K562 (cell line): ENCODE results near the gene EHD3. TPM values are rescaled to one million over a fixed set of nuclear protein-coding genes. Genes with fewer than 3 reads are reported as not detected.

Experiments
- ATAC-seq: fragments of 200-7000 bp; cut with Tn5 transposase; 3 replicates; pipeline ENCODE4 v1.9.1; 2020; ENCODE audit warnings: moderate library complexity
- BruUV-seq: library from RNA; stranded (reverse); fragments of 400-500 nt; replicated peaks from 2 replicates; lab custom pipeline; 2021; lab: Mats Ljungman, UMichigan
- CTCF ChIA-PET: fragments of 300-600 bp; formaldehyde crosslinking; extraction: SDS; loops from one replicate; lab custom pipeline; 2021; ENCODE audit warnings: low intra/inter-chr PET ratio; lab: Yijun Ruan, JAX
- POLR2A ChIA-PET: fragments of 300-600, 350-650 bp; sonication (Branson Sonifier 250); formaldehyde crosslinking; extraction: SDS; loops from one replicate; lab custom pipeline; 2021; ENCODE audit warnings: antibody characterized with exemption, inconsistent platforms; lab: Yijun Ruan, JAX
- DNase-seq, 4 experiments: peaks; one replicate each; pipeline versions ENCODE4 v3.0.0 to v3.0.0-alpha.2; 2011 to 2018; ENCODE audit warnings: low spot score in 3 of 4, mixed read lengths in 3 of 4; ENCODE audit errors: extremely low read depth in 1 of 4
- FAIRE-seq: peaks from 2 replicates; lab custom pipeline; 2011; peaks lifted over from hg19 to GRCh38; lab: Jason Lieb, UNC
- H2AFZ ChIP-seq: 2 replicates; pipeline ENCODE4 v1.6.0; 2011; ENCODE audit warnings: low read depth, low read length, control low read depth, inconsistent platforms
- H3K27ac ChIP-seq: fragments of 200-600 bp; 3 replicates; pipeline ENCODE4 v1.8.0; 2011; ENCODE audit warnings: low read depth, mild to moderate bottlenecking, control low read depth, inconsistent platforms, low read length, moderate library complexity, mixed read lengths; ENCODE audit errors: extremely low read depth
- H3K27me3 ChIP-seq, 2 experiments: fragments of 300-600 bp in 1 of 2; 2 replicates in 1 of 2; 3 replicates in 1 of 2; pipeline versions ENCODE4 v1.6.0 to v1.8.0; 2011; ENCODE audit warnings: inconsistent platforms in 2 of 2, low read length in 2 of 2, mild to moderate bottlenecking in 1 of 2, mixed read lengths in 1 of 2, moderate library complexity in 1 of 2; ENCODE audit not compliant: control insufficient read depth in 2 of 2, insufficient read depth in 2 of 2
- H3K36me3 ChIP-seq: fragments of 300-600 bp; 3 replicates; pipeline ENCODE4 v1.8.0; 2011; ENCODE audit warnings: mild to moderate bottlenecking, low read length, inconsistent platforms; ENCODE audit not compliant: control insufficient read depth, insufficient read depth
- H3K4me1 ChIP-seq, 2 experiments: fragments of 200-600 bp in 1 of 2; replicated peaks in 1 of 2; 2 replicates in 1 of 2; 3 replicates in 1 of 2; pipeline versions ENCODE4 v1.5.1 to v1.8.0; 2011; ENCODE audit warnings: inconsistent platforms in 2 of 2, low read length in 2 of 2, mild to moderate bottlenecking in 1 of 2, mixed read lengths in 1 of 2, moderate library complexity in 1 of 2; ENCODE audit not compliant: control insufficient read depth in 2 of 2, insufficient read depth in 2 of 2
- H3K4me2 ChIP-seq: 2 replicates; pipeline ENCODE4 v1.6.1; 2011; ENCODE audit warnings: low read length, control low read depth, inconsistent platforms, mixed read lengths; ENCODE audit not compliant: insufficient read depth
- H3K4me3 ChIP-seq: fragments of 200-600 bp; sonication (generic), shearing (Covaris generic); 2 replicates; pipeline ENCODE4 v1.5.1; 2016; ENCODE audit warnings: control low read depth, inconsistent platforms
- H3K79me2 ChIP-seq: fragments of 200-600 bp; 3 replicates; pipeline ENCODE4 v1.8.0; 2011; ENCODE audit warnings: low read length, inconsistent platforms; ENCODE audit not compliant: control insufficient read depth, insufficient read depth
- H3K9ac ChIP-seq, 2 experiments: 2 replicates each; pipeline versions ENCODE4 v1.6.0 to v1.6.1; 2011; ENCODE audit warnings: low read depth in 2 of 2, low read length in 2 of 2, control low read depth in 1 of 2, inconsistent platforms in 1 of 2, mild to moderate bottlenecking in 1 of 2, mixed read lengths in 1 of 2; ENCODE audit not compliant: insufficient read depth in 1 of 2
- H3K9me1 ChIP-seq: one replicate; pipeline ENCODE4 v1.6.0; 2011; ENCODE audit warnings: inconsistent platforms, mild to moderate bottlenecking, low read length, moderate library complexity; ENCODE audit not compliant: control insufficient read depth, insufficient read depth
- H3K9me3 ChIP-seq: replicated peaks from 2 replicates; pipeline ENCODE4 v1.5.1; 2011; ENCODE audit warnings: low read depth, low read length, inconsistent platforms; ENCODE audit not compliant: control insufficient read depth, insufficient read depth
- H4K20me1 ChIP-seq: replicated peaks from 2 replicates; pipeline ENCODE4 v1.6.1; 2011; ENCODE audit warnings: low read length, inconsistent platforms, mixed read lengths; ENCODE audit not compliant: control insufficient read depth, insufficient read depth
- ARID3B ChIP-seq: fragments of 250-450 bp; sonication (Bioruptor Pico); IDR thresholded peaks from 2 replicates; pipeline ENCODE4 v1.4.0; 2020; ENCODE audit warnings: borderline replicate concordance
- BRF2 ChIP-seq: IDR thresholded peaks from 3 replicates; pipeline ENCODE4 v1.6.1; 2011; ENCODE audit warnings: borderline replicate concordance, mild to moderate bottlenecking; ENCODE audit not compliant: insufficient read length, insufficient read depth
- CEBPB ChIP-seq: fragments of 450-650 bp; IDR thresholded peaks from 2 replicates; pipeline ENCODE4 v1.6.1; 2016; ENCODE audit warnings: missing genetic modification characterization, missing compliant biosample characterization
- DNMT1 ChIP-seq: fragments of 450-650 bp; IDR thresholded peaks from 2 replicates; pipeline ENCODE4 v1.6.1; 2016; ENCODE audit warnings: antibody characterized with exemption, mild to moderate bottlenecking
- KLF13 ChIP-seq: fragments of 450-650 bp; IDR thresholded peaks from 2 replicates; pipeline ENCODE4 v1.6.1; 2016; ENCODE audit warnings: missing genetic modification characterization, low read depth, mild to moderate bottlenecking, missing compliant biosample characterization, moderate library complexity, borderline replicate concordance
- MEF2D ChIP-seq: conservative IDR thresholded peaks from 2 replicates; pipeline ENCODE4 v1.6.1; 2016; ENCODE audit warnings: low read depth, missing genetic modification characterization, missing compliant biosample characterization
- NR2C1 ChIP-seq, 2 experiments: fragments of 450-650 bp; IDR thresholded peaks; 2 replicates each; pipeline ENCODE4 v1.6.1; 2017; ENCODE audit warnings: mild to moderate bottlenecking in 2 of 2, antibody characterized with exemption in 1 of 2, inconsistent platforms in 1 of 2, missing compliant biosample characterization in 1 of 2, missing genetic modification characterization in 1 of 2
- PHF20 ChIP-seq: fragments of 450-650 bp; IDR thresholded peaks from 2 replicates; pipeline ENCODE4 v1.6.1; 2018; ENCODE audit not compliant: partially characterized antibody
- SAFB2 ChIP-seq: fragments of 200-400 bp; formaldehyde crosslinking; IDR thresholded peaks from 2 replicates; pipeline ENCODE4 v1.6.1; 2018; ENCODE audit warnings: borderline replicate concordance, low read length, low read depth, moderate library complexity; ENCODE audit not compliant: severe bottlenecking
- SMAD4 ChIP-seq: fragments of 250-450 bp; sonication (Bioruptor Pico); conservative IDR thresholded peaks from 2 replicates; pipeline ENCODE4 v1.8.0; 2021; ENCODE audit warnings: inconsistent platforms, mild to moderate bottlenecking, moderate library complexity
- SMC3 ChIP-seq: conservative IDR thresholded peaks from 2 replicates; pipeline ENCODE4 v1.6.1; 2011; ENCODE audit warnings: low read depth, low read length, improper control_type of control experiment; ENCODE audit not compliant: insufficient read depth
- TAF7 ChIP-seq: fragments of 450-650 bp; IDR thresholded peaks from 2 replicates; pipeline ENCODE4 v1.6.1; 2016; ENCODE audit warnings: missing genetic modification characterization, missing compliant biosample characterization
- YBX1 ChIP-seq: fragments of 450-650 bp; IDR thresholded peaks from 2 replicates; pipeline ENCODE4 v1.7.1; 2016; ENCODE audit warnings: mild to moderate bottlenecking
- ZNF184 ChIP-seq: sonication (generic); formaldehyde crosslinking; IDR thresholded peaks from 2 replicates; pipeline ENCODE4 v1.5.0; 2020; ENCODE audit warnings: missing genetic modification reagents
- ZNF324 ChIP-seq: fragments of 250-450 bp; sonication (Bioruptor Pico); IDR thresholded peaks from 2 replicates; pipeline ENCODE4 v1.4.0; 2020; ENCODE audit warnings: mild to moderate bottlenecking
- ZNF384 ChIP-seq: IDR thresholded peaks from 2 replicates; pipeline ENCODE4 v1.6.1; 2012; ENCODE audit warnings: low read depth, low read length, improper control_type of control experiment
- WGBS: fragments of 100-300 bp; shearing (Covaris generic); methylation state at CpG from one replicate; pipeline ENCODE4 v1.1.6; 2016; ENCODE audit warnings: low coverage, mixed read lengths; ENCODE audit not compliant: insufficient coverage; ENCODE audit errors: missing lambda C conversion rate; 5-methylcytosine and 5-hydroxymethylcytosine counted together
- in situ Hi-C: fragments of 300-500 bp; cut with MboI; formaldehyde crosslinking; loops from 4 replicates; pipeline ENCODE4 v1.15.0; 2018; ENCODE audit warnings: inconsistent platforms, mixed read lengths
- intact Hi-C: fragments of 100-400 bp; cut with micrococcal nuclease; formaldehyde crosslinking; loops from 2 replicates; pipeline ENCODE4 v1.14.2; 2022
- polyA plus RNA-seq, 8 experiments: library from polyadenylated mRNA; depleted of rRNA in 4 of 8; stranded (reverse) in 5 of 8; unstranded in 3 of 8; fragments of >200 nt; fragmentation: Nextera tagmentation in 2 of 8; fragmentation: Illumina TruSeq in 1 of 8; extraction: Ambion mirVana in 2 of 8; extraction: Trizol in 1 of 8; gene quantifications; 2 replicates each; pipeline versions ENCODE4 v1.2.1 to v1.2.3, GENCODE V29; 2011 to 2014; ENCODE audit warnings: inconsistent platforms in 1 of 8, missing spikeins in 1 of 8
- total RNA-seq, 7 experiments: library from RNA; depleted of rRNA in 6 of 7; stranded (reverse); fragments of >200 nt in 6 of 7; fragmentation: Illumina TruSeq in 2 of 7; extraction: Trizol in 2 of 7; gene quantifications; 2 replicates each; pipeline versions ENCODE4 v1.2.1 to v1.2.3, GENCODE V29; 2011 to 2021; ENCODE audit warnings: low replicate concordance in 1 of 7

Gene EHD3
- total and polyA plus RNA-seq, 9 of the 15 experiments (the other 6 are each of a cell fraction or from before 2014, with no cell fraction given): under 0.01 to 0.04 (median 0.03) TPM; not detected in 3

- H3K4me3 ChIP-seq: no peak overlapping the region
- TF ChIP-seq ZNF184 (CRISPR knock-in tag) (no peak), CEBPB (tag) (no peak), NR2C1 (IDR thresholded peaks at IDR 0.05) (no peak), NR2C1 (tag; IDR thresholded peaks at IDR 0.05) (no peak), MEF2D (tag) (no peak), SAFB2 (no peak), SMC3 (no peak), TAF7 (no peak), KLF13 (tag) (no peak), BRF2 (no peak), YBX1 (no peak), ARID3B (no peak), ZNF324 (CRISPR knock-in tag) (no peak), PHF20 (no peak), DNMT1 (no peak), SMAD4 (CRISPR knock-in tag) (no peak), ZNF384 (no peak)
- TF ChIP-seq, all 486 proteins: peak for 0
- H3K27ac ChIP-seq: no peak overlapping the region
- no peak for FAIRE-seq
- H3K9me3 ChIP-seq: no peaks in the 10 kb centered on the region
- H4K20me1 ChIP-seq: no peaks in the 10 kb centered on the region
- H3K9ac ChIP-seq: no peak overlapping the region
- ChIA-PET POLR2A (no interaction called here), CTCF (no interaction called here)
- no peaks in the 10 kb centered on the region for H3K4me1 ChIP-seq
- in situ Hi-C loops (no loop called here), intact Hi-C loops (no loop called here)
- DNase-seq: no peak
- H2AFZ ChIP-seq: no peak overlapping the region
- no peaks in the 10 kb centered on the region for H3K36me3 ChIP-seq
- BruUV-seq: no TSS peak
- peaks cover 0 to 3% of the 10 kb centered on the region in 2 experiments; a peak in 1 of 5 replicates for H3K27me3 ChIP-seq
- no peaks in the 10 kb centered on the region for H3K9me1 ChIP-seq
- H3K4me2 ChIP-seq: no peak overlapping the region
- 3% methylated on average over 3 of the region's 3 CpGs for WGBS
- ATAC-seq: no peak
- H3K79me2 ChIP-seq: no peaks in the 10 kb centered on the region
These were observed 83.4 kb downstream of the EHD3 start for GRCh38 chr2:31317396-31317795.
